ENCODE results near the gene HDAC1.

DNA sequence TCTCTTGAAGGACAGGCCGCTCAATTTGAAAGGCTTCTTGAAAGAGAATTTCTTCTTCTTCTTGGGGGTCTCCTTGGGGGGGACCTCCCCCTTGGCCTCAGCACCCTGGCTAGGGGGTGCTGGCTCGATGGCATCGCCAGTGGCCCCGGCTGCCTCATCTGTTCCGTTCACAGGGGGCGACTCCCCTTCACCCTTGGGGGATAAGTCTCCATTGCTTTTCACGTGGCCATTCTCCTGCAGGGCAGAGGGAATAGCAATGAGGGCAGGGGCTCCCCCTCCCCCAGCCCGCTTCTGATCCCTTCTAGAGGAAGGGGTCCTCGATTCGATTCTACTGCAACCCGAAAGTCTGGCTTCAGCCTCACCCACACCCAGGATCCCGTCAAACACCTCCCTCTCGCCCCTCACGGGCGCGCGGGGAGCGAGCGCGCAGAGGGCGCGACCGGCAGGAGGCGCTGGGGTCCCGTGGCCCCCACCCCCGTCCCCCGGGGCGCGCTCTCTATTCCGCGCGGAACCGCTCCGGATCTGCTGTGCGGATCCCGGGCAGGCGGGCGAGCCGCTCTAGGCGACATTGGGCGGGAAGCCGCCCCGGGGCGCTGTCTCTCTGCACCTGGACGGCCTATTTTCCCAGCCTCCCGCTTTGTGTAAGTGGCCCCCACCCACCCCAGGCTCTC lies 43.1 kb downstream of the HDAC1 start:
- TF ChIP-seq, protein P1, sequence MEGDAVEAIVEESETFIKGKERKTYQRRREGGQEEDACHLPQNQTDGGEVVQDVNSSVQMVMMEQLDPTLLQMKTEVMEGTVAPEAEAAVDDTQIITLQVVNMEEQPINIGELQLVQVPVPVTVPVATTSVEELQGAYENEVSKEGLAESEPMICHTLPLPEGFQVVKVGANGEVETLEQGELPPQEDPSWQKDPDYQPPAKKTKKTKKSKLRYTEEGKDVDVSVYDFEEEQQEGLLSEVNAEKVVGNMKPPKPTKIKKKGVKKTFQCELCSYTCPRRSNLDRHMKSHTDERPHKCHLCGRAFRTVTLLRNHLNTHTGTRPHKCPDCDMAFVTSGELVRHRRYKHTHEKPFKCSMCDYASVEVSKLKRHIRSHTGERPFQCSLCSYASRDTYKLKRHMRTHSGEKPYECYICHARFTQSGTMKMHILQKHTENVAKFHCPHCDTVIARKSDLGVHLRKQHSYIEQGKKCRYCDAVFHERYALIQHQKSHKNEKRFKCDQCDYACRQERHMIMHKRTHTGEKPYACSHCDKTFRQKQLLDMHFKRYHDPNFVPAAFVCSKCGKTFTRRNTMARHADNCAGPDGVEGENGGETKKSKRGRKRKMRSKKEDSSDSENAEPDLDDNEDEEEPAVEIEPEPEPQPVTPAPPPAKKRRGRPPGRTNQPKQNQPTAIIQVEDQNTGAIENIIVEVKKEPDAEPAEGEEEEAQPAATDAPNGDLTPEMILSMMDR (IDR thresholded peaks at IDR 0.05 in 4 of 5, conservative IDR thresholded peaks at IDR 0.05 in 1 of 5) = peak; percentile 18 to 65 (median 55)
- no peak for TF ChIP-seq POLR2A (IDR thresholded peaks at IDR 0.05)
